ENCODE data around the gene PHLPP1. TPM values are rescaled to one million over a fixed set of nuclear protein-coding genes. Genes with fewer than 3 reads are reported as not detected.

The PHLPP1 gene
- total and polyA plus RNA-seq, 9 of the 15 experiments (the other 6 are each of a cell fraction or from before 2014, with no cell fraction given): 0.56 to 9.0 (median 4.5) TPM

- in situ Hi-C loops (cut with MboI): no loop called here
- ChIA-PET CTCF (ENCODE audit: low intra/inter-chr PET ratio) (no interaction called here), POLR2A (interaction anchor here (0.7 kb wide), 1 partner anchor 13 kb away, joined by 3 read pairs; the partner anchor contains the start of gene PHLPP1)
- TF ChIP-seq ZNF324 (CRISPR knock-in tag; IDR thresholded peaks at IDR 0.05) (no peak), FOXA3 (CRISPR knock-in tag; conservative IDR thresholded peaks at IDR 0.05 in 1 of 2, IDR thresholded peaks at IDR 0.05 in 1 of 2) (no peak), CBFB (CRISPR knock-in tag; IDR thresholded peaks at IDR 0.05) (no peak), SRSF9 (IDR thresholded peaks at IDR 0.05; ENCODE audit: borderline replicate concordance, low read depth, low read length) (no peak)
- TF ChIP-seq, protein P1, sequence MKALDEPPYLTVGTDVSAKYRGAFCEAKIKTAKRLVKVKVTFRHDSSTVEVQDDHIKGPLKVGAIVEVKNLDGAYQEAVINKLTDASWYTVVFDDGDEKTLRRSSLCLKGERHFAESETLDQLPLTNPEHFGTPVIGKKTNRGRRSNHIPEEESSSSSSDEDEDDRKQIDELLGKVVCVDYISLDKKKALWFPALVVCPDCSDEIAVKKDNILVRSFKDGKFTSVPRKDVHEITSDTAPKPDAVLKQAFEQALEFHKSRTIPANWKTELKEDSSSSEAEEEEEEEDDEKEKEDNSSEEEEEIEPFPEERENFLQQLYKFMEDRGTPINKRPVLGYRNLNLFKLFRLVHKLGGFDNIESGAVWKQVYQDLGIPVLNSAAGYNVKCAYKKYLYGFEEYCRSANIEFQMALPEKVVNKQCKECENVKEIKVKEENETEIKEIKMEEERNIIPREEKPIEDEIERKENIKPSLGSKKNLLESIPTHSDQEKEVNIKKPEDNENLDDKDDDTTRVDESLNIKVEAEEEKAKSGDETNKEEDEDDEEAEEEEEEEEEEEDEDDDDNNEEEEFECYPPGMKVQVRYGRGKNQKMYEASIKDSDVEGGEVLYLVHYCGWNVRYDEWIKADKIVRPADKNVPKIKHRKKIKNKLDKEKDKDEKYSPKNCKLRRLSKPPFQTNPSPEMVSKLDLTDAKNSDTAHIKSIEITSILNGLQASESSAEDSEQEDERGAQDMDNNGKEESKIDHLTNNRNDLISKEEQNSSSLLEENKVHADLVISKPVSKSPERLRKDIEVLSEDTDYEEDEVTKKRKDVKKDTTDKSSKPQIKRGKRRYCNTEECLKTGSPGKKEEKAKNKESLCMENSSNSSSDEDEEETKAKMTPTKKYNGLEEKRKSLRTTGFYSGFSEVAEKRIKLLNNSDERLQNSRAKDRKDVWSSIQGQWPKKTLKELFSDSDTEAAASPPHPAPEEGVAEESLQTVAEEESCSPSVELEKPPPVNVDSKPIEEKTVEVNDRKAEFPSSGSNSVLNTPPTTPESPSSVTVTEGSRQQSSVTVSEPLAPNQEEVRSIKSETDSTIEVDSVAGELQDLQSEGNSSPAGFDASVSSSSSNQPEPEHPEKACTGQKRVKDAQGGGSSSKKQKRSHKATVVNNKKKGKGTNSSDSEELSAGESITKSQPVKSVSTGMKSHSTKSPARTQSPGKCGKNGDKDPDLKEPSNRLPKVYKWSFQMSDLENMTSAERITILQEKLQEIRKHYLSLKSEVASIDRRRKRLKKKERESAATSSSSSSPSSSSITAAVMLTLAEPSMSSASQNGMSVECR (CRISPR knock-in tag; IDR thresholded peaks at IDR 0.05): no peak
- intact Hi-C loops (cut with micrococcal nuclease): no loop called here
- ATAC-seq (no peak), DNase-seq (ENCODE audit: extremely low read depth in 1 of 4, low spot score in 3 of 4) (no peak), FAIRE-seq (no peak)
- H3K79me2 ChIP-seq (ENCODE audit: control insufficient read depth, insufficient read depth, low read length): peaks cover 53% of the 10 kb centered on the region
- H3K9me1 ChIP-seq (ENCODE audit: control insufficient read depth, insufficient read depth, low read length): no peaks in the 10 kb centered on the region
- H3K9me3 ChIP-seq (replicated peaks; ENCODE audit: control insufficient read depth, insufficient read depth, low read depth, low read length): no peaks in the 10 kb centered on the region; the same call in 1 of the 2 replicates
- H3K4me2 ChIP-seq (ENCODE audit: insufficient read depth, low read length): no peak overlapping the region
- no peaks in the 10 kb centered on the region for H3K36me3 ChIP-seq (ENCODE audit: control insufficient read depth, insufficient read depth, low read length)
- H3K27ac ChIP-seq (ENCODE audit: extremely low read depth, low read depth, low read length): no peak overlapping the region
- BruUV-seq (replicated peaks): no TSS peak
- H2AFZ ChIP-seq (ENCODE audit: low read depth, low read length): no peak overlapping the region
- H3K9ac ChIP-seq (ENCODE audit: insufficient read depth in 1 of 2, low read depth in 2 of 2, low read length in 2 of 2): no peak overlapping the region
- WGBS (ENCODE audit: insufficient coverage, low coverage, missing lambda C conversion rate): 60% methylated on average over 1 of the region's 2 CpGs
- no peak overlapping the region for H3K4me3 ChIP-seq
- H3K27me3 ChIP-seq (ENCODE audit: control insufficient read depth in 2 of 2, insufficient read depth in 2 of 2, low read length in 2 of 2): no peaks in the 10 kb centered on the region
- no peaks in the 10 kb centered on the region for H4K20me1 ChIP-seq (replicated peaks; ENCODE audit: control insufficient read depth, insufficient read depth, low read length)
- peaks cover 0 to 3% of the 10 kb centered on the region in 2 experiments; a peak in 1 of 5 replicates for H3K4me1 ChIP-seq (replicated peaks in 1 of 2; ENCODE audit: control insufficient read depth in 2 of 2, insufficient read depth in 2 of 2, low read length in 2 of 2)
Observed at GRCh38 chr18:62728254-62728653, 12.9 kb downstream of the PHLPP1 start.
